ENCODE measurements around the gene CRIP2.

Gene CRIP2

GRCh38 chr14:105500726-105501101, 26.1 kb downstream of the CRIP2 start:
- no peak for DNase-seq

DNA sequence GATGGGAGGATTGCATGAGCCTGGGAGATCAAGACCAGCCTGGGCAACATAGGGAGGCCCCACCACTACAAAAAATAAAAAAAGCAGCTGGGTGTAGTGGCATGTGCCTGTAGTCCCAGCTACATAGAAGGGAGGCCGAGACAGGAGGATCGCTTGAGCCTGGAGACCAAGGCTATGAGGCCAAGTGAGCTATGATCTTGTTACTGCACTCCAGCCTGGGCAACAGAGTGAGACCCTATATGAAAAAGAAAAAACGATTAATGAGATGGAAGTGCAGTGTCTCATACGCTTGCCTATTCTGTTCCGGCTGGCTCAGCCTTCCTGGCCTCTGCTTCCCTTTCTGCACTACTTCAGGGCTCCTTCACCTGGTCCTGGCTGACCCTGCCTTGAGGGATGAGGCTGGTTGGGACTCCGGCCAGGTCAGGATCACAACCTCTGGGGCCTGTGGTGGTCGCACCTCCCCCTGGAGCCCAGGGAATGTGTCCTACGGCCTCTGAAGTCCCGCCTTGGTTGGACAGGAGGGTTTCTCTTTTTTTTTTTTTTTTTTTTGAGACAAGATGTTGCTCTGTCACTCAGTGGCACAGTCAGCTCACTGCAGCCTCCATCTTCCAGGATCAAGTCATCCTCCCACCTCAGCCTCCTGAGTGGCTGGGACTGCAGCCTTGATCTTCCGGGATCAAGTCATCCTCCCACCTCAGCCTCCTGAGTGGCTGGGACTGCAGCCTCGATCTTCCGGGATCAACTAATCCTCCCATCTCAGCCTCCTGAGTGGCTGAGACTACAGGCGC, 27.1 kb downstream of the CRIP2 start:
- DNase-seq = no peak

- no peak for DNase-seq
Observed at GRCh38 chr14:105502446-105503295, 28.1 kb downstream of the CRIP2 start.

DNA sequence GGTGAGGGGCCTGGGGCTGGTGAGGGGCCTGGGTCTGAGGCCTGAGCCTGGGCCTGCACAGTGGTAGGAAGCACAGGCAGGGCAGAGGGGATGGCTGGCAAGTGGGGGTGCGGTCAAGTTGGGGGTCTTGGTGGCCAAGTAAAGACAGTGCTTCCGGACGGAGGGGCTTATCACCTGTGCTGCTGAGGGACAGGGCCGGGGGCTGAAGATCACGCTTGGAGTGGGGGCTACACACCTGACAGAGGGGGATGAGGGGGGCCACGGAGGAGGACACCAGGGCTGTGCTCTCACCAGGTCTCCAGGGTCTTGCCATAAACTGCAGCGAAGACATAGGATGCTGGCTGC, 28.6 kb downstream of the CRIP2 start:
- DNase-seq = no peak

DNA sequence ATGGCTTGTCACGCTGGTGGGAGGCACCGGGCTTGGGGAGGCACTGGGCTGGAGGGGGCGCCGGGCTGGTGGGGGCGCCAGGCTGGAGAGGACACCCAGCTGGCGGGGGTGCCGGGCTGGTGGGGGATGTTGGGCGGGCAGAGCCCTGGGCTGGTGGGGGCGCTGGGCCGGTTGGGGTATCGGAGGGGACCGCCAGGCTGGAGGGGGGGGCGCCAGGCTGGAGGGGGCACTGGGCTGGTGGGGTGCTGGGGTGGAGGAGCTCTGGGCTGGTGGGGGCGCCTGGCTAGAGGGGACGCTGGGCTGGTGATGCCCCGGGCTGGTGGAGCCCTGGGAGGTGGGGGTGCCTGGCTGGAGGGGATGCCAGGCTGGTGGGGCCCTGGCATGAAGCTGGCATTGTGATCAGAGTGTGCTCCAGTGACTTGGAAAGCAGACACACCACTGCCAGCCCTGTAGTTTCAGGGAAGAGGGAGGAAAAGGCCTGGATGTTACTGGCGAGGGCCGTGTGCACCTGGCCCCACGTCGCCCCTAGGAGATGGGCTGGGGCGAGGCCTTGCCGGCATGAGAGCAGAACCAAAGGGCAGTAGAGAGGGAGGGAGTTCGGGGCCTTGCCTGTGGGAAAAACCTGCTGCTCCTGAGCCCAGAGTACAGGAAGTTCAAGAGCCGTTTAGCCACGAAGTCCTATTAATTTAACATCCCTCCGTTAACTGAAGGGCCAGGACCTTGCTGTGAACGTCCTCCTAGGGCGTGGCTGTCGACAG, 29.5 kb downstream of the CRIP2 start:
- no peak for DNase-seq

DNA sequence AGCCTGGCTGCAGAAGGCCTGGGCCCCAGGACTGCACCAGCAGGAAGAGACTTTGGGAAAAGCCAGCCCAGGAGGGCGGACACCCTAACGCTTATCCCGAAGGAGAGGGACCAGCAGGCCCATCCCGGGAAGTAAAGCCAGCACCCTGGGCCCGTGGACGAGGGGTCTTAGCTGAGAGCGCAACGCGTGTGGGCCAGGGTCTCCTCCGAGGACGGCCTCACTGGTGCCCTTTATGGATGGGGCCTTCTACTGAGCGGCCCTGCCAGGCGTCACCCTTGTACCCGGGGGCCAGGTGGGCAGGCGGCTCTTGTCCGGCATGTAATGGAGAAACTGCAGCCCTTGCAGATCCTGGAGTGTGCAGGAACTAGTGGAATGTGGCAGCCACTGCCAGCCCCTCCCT, 30.5 kb downstream of the CRIP2 start:
- no peak for DNase-seq

GRCh38 chr14:105507247-105507646, 32.6 kb downstream of the CRIP2 start:
- no peak for DNase-seq

DNA sequence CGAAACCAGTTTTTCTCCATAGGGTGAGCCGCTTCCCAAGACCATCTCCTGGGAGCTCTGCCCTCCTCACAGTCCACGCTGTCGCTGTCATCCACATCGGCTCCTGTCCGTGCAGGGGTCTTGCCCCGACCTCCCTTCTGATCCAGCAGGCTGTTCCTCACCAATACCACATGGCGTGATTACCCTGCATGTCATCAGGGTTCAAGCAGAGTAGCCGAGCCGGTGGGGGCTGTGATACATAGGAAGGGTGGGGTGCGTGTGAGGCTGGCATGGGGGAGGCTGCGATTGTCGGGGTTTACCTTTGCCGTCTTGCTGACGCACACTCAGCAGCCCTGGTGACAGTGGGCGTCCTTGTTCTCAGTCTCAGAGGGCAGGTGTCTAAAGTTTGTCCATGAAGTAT, 33.4 kb downstream of the CRIP2 start:
- no peak for DNase-seq

DNA sequence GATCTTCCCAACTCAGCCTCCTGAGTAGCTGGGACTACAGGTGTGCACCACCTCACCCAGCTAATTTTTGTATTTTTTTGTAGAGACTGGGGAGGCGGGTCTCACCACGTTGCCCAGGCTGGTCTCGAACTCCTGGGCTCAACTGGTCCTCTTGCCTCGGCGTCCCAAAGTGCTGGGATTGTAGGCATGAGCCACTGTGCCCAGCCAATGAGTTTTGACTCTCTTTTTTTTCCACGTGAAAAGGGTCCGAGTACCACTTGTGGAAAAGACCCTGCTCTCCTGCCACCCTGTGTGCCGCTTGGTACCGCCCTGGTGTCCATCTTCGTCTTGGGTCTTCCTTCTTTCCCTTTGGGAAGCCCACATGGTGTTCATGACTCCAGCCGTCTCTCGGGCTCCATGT, 34.0 kb downstream of the CRIP2 start:
- no peak for DNase-seq

GRCh38 chr14:105517096-105517495, 42.5 kb downstream of the CRIP2 start:
- no peak for DNase-seq

DNA sequence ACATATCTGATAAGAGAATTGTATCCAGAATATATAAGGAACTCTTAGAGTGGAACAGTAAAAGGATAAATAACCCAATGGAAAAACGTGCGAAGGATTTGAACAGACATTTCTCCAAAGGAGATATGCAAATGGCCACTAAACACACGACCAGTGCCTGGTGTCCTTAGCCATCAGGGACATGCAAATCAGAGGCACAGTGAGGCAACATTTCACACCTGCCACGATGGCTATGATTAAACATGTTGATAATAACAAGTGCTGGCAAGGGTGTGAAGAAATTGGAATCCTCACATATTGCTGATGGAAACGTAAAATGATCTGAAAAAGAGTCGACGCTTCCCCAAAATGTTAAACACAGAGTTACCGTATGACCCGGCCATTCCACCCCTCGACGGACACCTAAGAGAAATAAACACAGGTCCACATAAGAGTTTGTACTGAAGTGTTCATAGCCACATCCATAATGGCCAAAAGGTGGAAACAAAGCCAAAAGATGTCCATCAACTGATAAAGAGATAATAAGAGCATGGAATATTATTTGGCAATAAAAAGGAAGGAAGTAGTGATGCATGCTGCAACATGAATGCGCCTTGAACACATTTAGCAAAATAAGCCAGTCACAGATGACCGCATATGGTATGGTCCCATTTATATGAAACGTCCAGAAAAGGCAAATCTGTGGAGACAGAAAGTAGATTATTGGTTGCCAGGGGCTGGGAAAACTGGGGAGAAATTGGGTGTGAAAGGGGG, 45.5 kb downstream of the CRIP2 start:
- no peak for DNase-seq

DNA sequence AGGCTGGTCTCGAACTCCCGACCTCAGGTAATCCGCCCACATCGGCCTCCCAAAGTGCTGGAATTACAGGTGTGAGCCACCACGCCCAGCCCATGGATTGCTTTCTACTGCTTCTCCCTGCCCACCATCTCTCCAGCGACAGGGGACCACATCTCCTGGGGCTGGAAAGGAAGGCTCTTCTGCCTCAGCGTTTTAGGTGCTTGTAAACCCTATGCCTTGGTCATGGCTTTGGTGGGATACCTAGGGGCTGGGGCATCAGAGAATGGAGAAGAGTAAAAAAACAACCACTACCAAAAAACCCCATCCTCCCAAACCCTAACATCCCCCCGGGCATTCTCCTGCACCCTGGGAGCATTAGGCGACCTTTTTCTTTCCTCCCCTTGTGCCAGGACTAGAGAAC, 50.7 kb downstream of the CRIP2 start:
- DNase-seq = no peak

DNA sequence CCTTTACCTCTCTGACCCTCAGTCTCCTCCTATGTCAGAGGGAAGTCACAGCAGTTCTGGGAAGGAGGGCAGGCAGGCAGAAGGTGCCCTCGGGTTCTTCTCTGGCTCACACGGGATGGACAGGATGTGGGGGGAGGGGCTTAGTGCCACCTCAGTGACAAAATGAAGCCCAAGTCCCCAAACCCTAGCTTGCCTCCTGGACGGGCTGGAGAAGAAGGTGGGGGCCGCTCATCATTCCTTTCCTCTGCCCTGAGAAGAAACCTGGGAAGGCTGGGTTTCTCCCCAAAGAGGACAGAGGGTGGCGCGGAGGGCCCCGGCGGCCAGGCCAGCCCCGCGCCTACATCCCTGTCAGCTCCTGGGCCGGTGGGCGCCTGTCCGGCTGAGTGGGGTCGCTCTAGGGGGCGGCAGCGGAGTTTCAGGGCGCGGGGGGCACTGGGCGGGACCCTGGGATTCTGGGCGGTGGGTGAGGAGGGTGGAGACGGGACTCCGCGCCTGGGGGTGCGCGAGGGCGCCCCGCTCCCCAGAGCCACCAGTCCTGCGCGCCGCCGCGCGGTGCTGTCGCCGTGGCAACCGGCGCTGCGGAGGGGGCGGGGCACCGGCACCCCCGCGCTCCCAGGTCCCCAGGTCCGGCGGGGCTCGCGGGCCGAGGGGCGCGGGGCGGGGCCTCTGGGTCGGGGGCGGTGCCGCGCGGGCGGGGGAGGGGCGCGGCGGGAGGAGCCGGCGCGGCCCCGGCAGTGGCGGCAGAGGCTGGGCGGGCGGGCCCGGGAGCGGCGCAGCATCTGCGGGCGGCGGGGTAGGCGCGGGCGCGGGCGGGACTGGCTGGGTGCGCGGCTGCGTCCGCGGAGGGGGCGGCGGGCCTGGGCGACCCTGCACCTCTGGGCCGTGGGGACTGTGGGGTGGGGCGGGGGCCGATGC, 51.5 kb downstream of the CRIP2 start, which contains the start of gene TMEM121:
TMEM121 (plus strand) TSS at position 723 of the 915 bp plus-strand sequence. CDS start 2,252 bp downstream, outside the sequence.
- DNase-seq = no peak

DNA sequence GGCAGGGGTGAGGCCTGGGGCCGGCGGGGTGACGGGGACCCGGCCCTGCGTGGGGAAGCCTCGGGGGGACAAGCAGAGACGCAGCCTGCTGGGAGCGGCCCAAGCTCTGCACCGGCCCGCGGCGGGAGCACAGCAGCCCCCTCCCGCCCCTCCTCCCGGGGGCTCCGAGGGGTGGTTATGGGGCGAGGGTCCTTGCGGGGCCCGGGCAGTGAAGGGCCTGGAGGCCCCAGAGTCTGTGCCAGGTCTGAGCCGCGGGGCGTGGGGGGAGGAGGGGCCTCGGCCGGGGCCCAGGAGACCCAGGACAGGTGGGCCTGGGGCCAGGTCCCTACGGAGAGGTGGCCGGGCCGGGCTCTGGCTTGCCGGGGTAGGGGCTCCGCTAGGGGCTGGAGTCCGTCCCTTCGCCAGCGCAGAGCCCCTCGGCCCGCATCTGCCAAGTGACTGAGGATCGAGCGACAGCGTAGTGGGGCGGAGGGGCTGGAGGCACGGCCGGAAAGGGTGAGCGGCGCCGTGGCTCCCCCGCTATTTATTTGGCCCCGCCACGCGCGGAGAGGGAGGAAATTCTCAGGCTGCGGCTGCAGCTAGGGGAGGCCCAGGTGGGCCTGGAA, 52.3 kb downstream of the CRIP2 start:
- DNase-seq = no peak

- DNase-seq = no peak
Observed at GRCh38 chr14:105527381-105527825, 52.8 kb downstream of the CRIP2 start.

- DNase-seq = peak; percentile 69
Observed at GRCh38 chr14:105527826-105528585, 53.4 kb downstream of the CRIP2 start.

- no peak for DNase-seq
Observed at GRCh38 chr14:105528586-105529318, 54.1 kb downstream of the CRIP2 start.

DNA sequence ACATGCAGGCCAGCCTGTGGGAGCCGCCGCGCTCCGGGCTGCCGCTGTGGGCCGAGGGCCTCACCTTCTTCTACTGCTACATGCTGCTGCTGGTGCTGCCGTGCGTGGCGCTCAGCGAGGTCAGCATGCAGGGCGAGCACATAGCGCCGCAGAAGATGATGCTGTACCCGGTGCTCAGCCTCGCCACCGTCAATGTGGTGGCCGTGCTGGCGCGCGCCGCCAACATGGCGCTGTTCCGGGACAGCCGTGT, 54.6 kb downstream of the CRIP2 start:
- no peak for DNase-seq

All from activated CD4-positive, alpha-beta T cell treated with anti-CD3 and anti-CD28 coated beads for 1 hour (primary cell).